T-helper 9 cell (primary cell): ENCODE results near the gene TFDP1.
"Not testable (repeated sequence)": the region's sequence is repeated elsewhere in the genome, so short reads cannot be mapped to it uniquely, and the experiment has no call there.

Experiments used
- DNase-seq: peaks from one replicate; pipeline ENCODE4 v3.0.0-alpha.2; 2020

Gene TFDP1

GRCh38 chr13:113576597-113576996, 8.0 kb upstream of the TFDP1 start:
- no peak for DNase-seq

- no peak for DNase-seq
These were observed 6.6 kb upstream of the TFDP1 start for GRCh38 chr13:113577881-113578435.

GRCh38 chr13:113579686-113580085, 4.9 kb upstream of the TFDP1 start:
- DNase-seq, result no peak

- no peak for DNase-seq
These were observed 2.7 kb upstream of the TFDP1 start for GRCh38 chr13:113581871-113582270.

- DNase-seq, result no peak
These were observed 1.5 kb upstream of the TFDP1 start for GRCh38 chr13:113582841-113583631.

GRCh38 chr13:113584870-113585671, 518 bp downstream of the TFDP1 start:
- no peak for DNase-seq

GRCh38 chr13:113585896-113586295, 1.3 kb downstream of the TFDP1 start:
- no peak for DNase-seq

- no peak for DNase-seq
These were observed 2.3 kb downstream of the TFDP1 start for GRCh38 chr13:113586661-113587479.

GRCh38 chr13:113588394-113589111, 4.0 kb downstream of the TFDP1 start:
- no peak for DNase-seq

GRCh38 chr13:113589251-113589960, 4.9 kb downstream of the TFDP1 start:
- DNase-seq, result no peak

GRCh38 chr13:113589961-113590339, 5.4 kb downstream of the TFDP1 start:
- DNase-seq, result no peak

- no peak for DNase-seq
These were observed 7.2 kb downstream of the TFDP1 start for GRCh38 chr13:113591750-113592149.

- DNase-seq, result no peak
These were observed 8.0 kb downstream of the TFDP1 start for GRCh38 chr13:113592571-113592970.

GRCh38 chr13:113594066-113594821, 9.7 kb downstream of the TFDP1 start:
- not testable (repeated sequence) for DNase-seq

GRCh38 chr13:113595131-113595530, 10.6 kb downstream of the TFDP1 start:
- DNase-seq, result no peak

GRCh38 chr13:113596321-113597200, 12.0 kb downstream of the TFDP1 start:
- no peak for DNase-seq

GRCh38 chr13:113597391-113598080, 13.0 kb downstream of the TFDP1 start:
- DNase-seq, result no peak

- DNase-seq, result no peak
These were observed 13.5 kb downstream of the TFDP1 start for GRCh38 chr13:113598081-113598410.

- no peak for DNase-seq
These were observed 13.9 kb downstream of the TFDP1 start for GRCh38 chr13:113598481-113598880.
